ENCODE data around the gene HERC3. TPM values are rescaled to one million over a fixed set of nuclear protein-coding genes. Genes with fewer than 3 reads are reported as not detected.

The HERC3 gene
- total RNA-seq, 2 experiments from 2014 or later, result 22.7 to 26.1 TPM

DNA sequence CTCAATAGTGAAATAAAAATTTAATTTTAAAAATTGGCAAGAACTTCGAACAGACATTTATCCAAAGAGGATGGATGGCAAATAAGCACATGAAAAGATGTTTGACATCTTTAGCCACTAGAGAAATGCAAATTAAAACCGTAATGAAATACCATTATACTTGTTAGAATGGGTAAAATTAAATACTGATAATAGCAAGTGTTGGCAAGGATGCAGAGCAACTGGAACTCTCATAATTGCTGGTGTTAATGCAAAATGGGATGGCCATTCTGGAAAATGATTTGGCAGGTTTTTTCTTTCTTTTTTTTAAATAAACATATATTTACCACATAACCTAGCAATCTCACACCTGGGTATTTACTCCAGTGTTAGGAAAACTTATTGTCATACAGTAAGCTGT is 51.7 kb downstream of the HERC3 start:
- H3K36me3 Mint-ChIP-seq (ENCODE audit: low read depth), result peaks cover 2% of the 10 kb centered on the region
- no peak overlapping the region for H3K4me3 Mint-ChIP-seq
- ChIA-PET CTCF (no interaction called here), POLR2A (no interaction called here)
- peaks cover 9% of the 10 kb centered on the region for H3K4me1 Mint-ChIP-seq (ENCODE audit: low read depth)
- no peak overlapping the region for H3K27ac Mint-ChIP-seq
- H3K9me3 Mint-ChIP-seq (ENCODE audit: insufficient read depth), result peaks cover 9% of the 10 kb centered on the region
- DNase-seq (no peak), ATAC-seq (no peak)
- H3K27me3 Mint-ChIP-seq (ENCODE audit: low read depth), result no peaks in the 10 kb centered on the region

DNA sequence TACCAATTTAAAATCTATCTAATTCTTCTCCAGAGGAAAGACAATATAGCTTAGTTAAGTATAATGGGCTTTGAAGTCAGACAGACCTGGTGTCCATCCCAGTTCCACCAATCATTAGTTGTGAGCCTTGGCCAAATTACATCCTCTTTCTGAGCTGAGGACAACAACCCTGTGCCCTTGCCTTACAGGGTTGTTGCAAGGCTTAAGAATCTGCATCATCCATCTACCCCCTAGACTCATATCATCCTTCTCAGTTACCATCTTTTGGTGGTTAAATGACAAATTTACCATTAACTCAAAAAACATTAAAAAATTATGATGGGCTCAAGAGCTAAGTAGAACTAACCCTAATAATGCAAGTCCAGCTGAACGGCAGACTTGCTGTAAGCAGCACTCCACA is 53.7 kb downstream of the HERC3 start:
- no peak for ATAC-seq
- peaks cover 2% of the 10 kb centered on the region for H3K36me3 Mint-ChIP-seq (ENCODE audit: low read depth)

DNA sequence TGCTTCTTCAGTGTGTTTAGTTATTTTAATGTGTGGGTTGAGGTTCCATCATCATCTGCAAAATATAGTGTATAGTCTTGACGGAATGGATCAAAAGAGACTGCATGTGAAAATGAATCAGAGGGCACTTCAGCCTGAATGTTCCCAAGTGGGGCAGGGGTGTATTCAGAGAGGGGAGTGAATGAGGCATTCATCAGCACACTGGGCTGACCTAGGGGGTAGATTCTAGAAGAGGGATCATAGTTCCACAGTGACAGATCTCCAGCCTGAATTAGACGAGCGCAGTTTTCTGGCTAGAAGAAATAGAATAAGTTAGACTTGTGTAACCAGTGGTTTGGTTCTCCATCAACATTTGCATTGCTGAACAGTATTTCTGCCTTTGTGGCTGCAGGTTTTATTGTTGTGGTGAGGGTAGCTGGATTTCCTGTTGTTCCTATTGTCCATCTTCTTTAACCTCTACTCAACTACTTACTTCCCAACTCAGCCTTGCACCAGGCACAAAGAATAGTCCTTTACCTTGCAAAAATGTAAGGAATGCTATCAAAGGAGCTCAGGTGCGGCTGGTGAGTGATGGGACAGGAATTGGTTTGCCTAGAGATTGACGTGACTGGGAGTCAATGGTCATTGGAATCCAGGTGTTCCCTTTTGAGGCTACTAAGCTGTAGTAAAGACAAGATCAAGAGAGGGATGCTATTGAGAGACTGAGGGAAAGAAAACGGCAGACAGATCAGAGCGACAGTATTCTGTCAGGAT is 54.4 kb downstream of the HERC3 start:
- H3K27ac Mint-ChIP-seq, result no peak overlapping the region
- ATAC-seq (no peak), DNase-seq (no peak)
- H3K27me3 Mint-ChIP-seq (ENCODE audit: low read depth), result no peaks in the 10 kb centered on the region
- ChIA-PET CTCF (interaction anchor here (0.8 kb wide), 1 partner anchor 12 kb away, joined by 3 read pairs; no protein-coding TSS in a partner anchor), POLR2A (no interaction called here)
- no peaks in the 10 kb centered on the region for H3K9me3 Mint-ChIP-seq (ENCODE audit: insufficient read depth)
- H3K4me3 Mint-ChIP-seq, result no peak overlapping the region
- H3K4me1 Mint-ChIP-seq (ENCODE audit: low read depth), result peaks cover 9% of the 10 kb centered on the region
- H3K36me3 Mint-ChIP-seq (ENCODE audit: low read depth), result peaks cover 2% of the 10 kb centered on the region

More for the DNA sequence above, 53.7 kb downstream of the HERC3 start:
- no peaks in the 10 kb centered on the region for H3K9me3 Mint-ChIP-seq (ENCODE audit: insufficient read depth)
- ChIA-PET CTCF (interaction anchor here (0.8 kb wide), 1 partner anchor 13 kb away, joined by 3 read pairs; no protein-coding TSS in a partner anchor), POLR2A (no interaction called here)
- no peak for DNase-seq
- H3K27ac Mint-ChIP-seq, result no peak overlapping the region
- H3K27me3 Mint-ChIP-seq (ENCODE audit: low read depth), result no peaks in the 10 kb centered on the region
- H3K4me3 Mint-ChIP-seq, result no peak overlapping the region
- H3K4me1 Mint-ChIP-seq (ENCODE audit: low read depth), result peaks cover 9% of the 10 kb centered on the region

DNA sequence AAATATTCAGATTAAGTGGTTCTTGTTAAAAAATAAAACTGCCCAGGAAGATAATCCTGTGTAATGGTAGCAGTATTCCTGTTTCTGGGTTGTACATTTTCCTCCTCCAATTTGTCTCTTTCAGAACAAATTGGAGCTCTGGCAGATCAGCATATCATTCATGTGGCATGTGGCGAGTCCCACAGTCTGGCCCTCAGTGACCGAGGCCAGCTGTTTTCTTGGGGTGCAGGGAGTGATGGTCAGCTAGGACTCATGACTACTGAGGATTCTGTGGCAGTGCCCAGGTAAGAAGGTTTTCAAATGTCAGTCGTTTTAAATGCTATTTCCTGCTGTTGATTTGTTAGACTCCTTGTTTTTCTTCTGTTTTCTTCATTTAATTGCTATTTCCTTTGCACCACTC is 57.4 kb downstream of the HERC3 start:
- Mint-ChIP-seq H3K27me3 (ENCODE audit: low read depth) (no peaks in the 10 kb centered on the region), H3K9me3 (ENCODE audit: insufficient read depth) (no peaks in the 10 kb centered on the region), H3K27ac (no peak overlapping the region), H3K4me3 (no peak overlapping the region), H3K4me1 (ENCODE audit: low read depth) (peaks cover 9% of the 10 kb centered on the region), H3K36me3 (ENCODE audit: low read depth) (peaks cover 11% of the 10 kb centered on the region)
- DNase-seq (no peak), ATAC-seq (no peak)
- ChIA-PET CTCF (interaction anchor here (2.2 to 6.7 kb wide), 2 partner anchors 10 to 110 kb away, joined by 6 to 28 read pairs; no protein-coding TSS in a partner anchor), POLR2A (no interaction called here)

DNA sequence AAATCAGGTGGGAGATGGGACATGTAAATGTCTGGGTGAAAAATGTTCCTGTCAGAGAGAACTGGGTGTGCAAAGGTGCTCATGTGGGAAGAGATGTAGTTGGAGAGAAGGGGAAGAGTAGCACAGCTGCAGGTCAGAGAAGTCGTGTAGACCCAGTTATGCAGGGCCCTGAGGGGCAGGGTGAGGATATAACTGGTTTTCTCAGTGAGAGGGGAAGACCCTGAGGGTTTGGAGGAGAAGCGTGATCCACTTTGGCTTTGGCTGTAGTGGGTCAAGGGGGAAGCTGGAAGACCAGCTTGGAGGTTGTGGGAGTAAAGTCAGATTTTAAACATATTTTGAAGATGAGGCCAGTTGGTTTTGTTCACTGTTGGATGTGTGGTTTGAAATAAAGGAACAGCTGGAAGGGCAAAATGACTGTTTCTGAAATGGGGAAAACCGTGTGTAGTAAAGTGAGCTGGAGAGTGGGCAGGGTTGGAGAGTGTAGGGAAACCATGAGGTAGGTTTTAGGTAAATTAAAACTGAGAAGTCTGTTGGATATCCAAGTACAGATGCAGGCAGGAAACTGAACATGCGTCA is 61.2 kb downstream of the HERC3 start:
- no peaks in the 10 kb centered on the region for H3K4me1 Mint-ChIP-seq (ENCODE audit: low read depth)
- DNase-seq (no peak), ATAC-seq (no peak)
- no peak overlapping the region for H3K4me3 Mint-ChIP-seq
- H3K27ac Mint-ChIP-seq, result no peak overlapping the region
- no peaks in the 10 kb centered on the region for H3K27me3 Mint-ChIP-seq (ENCODE audit: low read depth)
- ChIA-PET POLR2A (no interaction called here), CTCF (interaction anchor here (6.7 kb wide), 1 partner anchor 114 kb away, joined by 28 read pairs; no protein-coding TSS in a partner anchor)
- H3K36me3 Mint-ChIP-seq (ENCODE audit: low read depth), result peaks cover 22% of the 10 kb centered on the region
- no peaks in the 10 kb centered on the region for H3K9me3 Mint-ChIP-seq (ENCODE audit: insufficient read depth)

DNA sequence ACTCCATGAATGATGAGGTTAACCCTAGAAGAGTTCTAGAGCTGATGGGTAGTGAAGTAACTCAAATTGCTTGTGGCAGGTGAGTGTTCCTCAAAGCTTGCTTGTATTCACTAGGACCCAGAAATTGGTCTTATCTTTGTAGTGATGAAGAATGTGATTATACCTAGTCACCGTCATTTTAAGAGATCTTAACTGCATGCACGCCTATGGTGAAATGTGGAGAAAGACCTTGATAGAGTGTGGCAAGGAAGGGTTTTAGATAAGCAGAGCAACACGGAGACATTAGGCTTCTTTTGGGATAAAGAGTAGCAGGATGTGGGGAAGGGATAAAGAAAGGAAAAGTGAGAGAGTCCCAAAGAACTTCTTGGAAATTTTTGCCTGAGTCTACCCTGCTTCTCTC is 62.9 kb downstream of the HERC3 start:
- H3K4me1 Mint-ChIP-seq (ENCODE audit: low read depth), result peaks cover 10% of the 10 kb centered on the region
- peaks cover 22% of the 10 kb centered on the region for H3K36me3 Mint-ChIP-seq (ENCODE audit: low read depth)
- no peak for DNase-seq
- CTCF ChIA-PET, result interaction anchor here (1.5 to 6.7 kb wide), 2 partner anchors 116 to 140 kb away, joined by 3 to 28 read pairs; no protein-coding TSS in a partner anchor
- H3K9me3 Mint-ChIP-seq (ENCODE audit: insufficient read depth), result no peaks in the 10 kb centered on the region
- no peak overlapping the region for H3K4me3 Mint-ChIP-seq
- no peak for ATAC-seq
- H3K27ac Mint-ChIP-seq, result no peak overlapping the region
- POLR2A ChIA-PET, result interaction anchor here (1.0 kb wide), 1 partner anchor 63 kb away, joined by 3 read pairs; the partner anchor contains the start of gene HERC3
- no peaks in the 10 kb centered on the region for H3K27me3 Mint-ChIP-seq (ENCODE audit: low read depth)

DNA sequence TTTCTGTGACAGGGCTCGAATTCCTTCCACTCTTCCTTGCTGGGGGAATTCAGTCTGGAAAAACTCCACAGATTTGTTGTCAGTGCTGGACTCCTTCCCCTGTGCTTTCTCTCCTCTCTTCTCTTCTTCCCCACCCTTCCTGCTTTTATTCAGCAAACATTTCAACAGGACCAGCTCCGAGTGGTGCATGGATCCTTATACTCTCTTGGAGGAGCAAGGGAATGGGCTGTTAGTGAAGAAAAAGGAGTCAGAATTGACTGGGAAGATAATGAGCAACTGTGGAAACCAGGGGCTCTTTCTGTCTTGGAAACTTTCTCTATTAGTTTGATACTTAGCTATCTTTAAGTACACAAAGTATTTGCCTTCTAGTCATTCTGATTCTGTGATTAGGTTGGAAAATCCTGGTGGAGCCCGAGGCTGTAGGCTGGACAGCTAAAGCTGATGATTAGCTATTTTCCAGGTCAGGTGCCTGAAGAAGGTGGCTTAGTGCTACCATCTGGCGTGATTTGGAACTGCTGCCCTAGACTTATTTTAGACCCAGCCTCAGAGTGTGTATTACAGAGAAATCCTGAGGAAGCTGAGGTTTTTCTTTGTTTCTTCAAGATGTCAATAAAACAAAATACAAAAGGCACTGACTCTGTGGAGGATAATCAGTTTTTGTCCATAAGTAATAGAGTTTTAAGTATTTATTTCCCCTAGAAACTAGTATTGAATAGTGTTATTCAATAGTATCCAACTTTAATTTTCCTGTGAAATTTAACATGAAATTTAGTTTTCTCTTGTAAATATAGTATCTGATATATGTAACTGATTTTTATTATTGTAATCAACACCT is 67.0 kb downstream of the HERC3 start:
- Mint-ChIP-seq H3K27me3 (ENCODE audit: low read depth) (no peaks in the 10 kb centered on the region), H3K27ac (no peak overlapping the region), H3K9me3 (ENCODE audit: insufficient read depth) (no peaks in the 10 kb centered on the region), H3K4me1 (ENCODE audit: low read depth) (peaks cover 10% of the 10 kb centered on the region), H3K36me3 (ENCODE audit: low read depth) (peaks cover 11% of the 10 kb centered on the region), H3K4me3 (no peak overlapping the region)
- DNase-seq (peak; percentile 52), ATAC-seq (peak; percentile 84)
- ChIA-PET POLR2A (no interaction called here), CTCF (interaction anchor here (0.6 to 1.4 kb wide), 28 partner anchors 9 to 144 kb away, joined by 3 to 54 read pairs (median 4); no protein-coding TSS in a partner anchor)

DNA sequence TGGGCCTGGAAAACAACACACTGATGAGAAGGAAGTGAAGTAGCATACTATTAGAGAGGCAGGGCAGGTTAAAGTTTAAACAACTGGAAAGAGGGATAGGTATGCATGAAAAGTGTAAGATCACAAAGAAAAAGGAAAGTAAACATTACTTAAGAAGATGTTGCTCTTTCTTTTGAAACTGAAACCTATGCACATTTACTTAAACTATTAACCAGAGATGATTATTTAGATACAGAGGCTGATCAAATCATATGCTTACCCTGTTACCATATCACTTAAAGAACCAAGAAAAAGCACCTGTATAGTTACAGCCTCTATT is 67.6 kb downstream of the HERC3 start:
- ChIA-PET POLR2A (no interaction called here), CTCF (interaction anchor here (0.7 to 1.4 kb wide), 20 partner anchors 9 to 135 kb away, joined by 3 to 54 read pairs (median 6); no protein-coding TSS in a partner anchor)
- Mint-ChIP-seq H3K27ac (no peak overlapping the region), H3K36me3 (ENCODE audit: low read depth) (peaks cover 11% of the 10 kb centered on the region), H3K4me3 (no peak overlapping the region), H3K4me1 (ENCODE audit: low read depth) (peaks cover 10% of the 10 kb centered on the region), H3K27me3 (ENCODE audit: low read depth) (no peaks in the 10 kb centered on the region), H3K9me3 (ENCODE audit: insufficient read depth) (no peaks in the 10 kb centered on the region)
- ATAC-seq (no peak), DNase-seq (no peak)

DNA sequence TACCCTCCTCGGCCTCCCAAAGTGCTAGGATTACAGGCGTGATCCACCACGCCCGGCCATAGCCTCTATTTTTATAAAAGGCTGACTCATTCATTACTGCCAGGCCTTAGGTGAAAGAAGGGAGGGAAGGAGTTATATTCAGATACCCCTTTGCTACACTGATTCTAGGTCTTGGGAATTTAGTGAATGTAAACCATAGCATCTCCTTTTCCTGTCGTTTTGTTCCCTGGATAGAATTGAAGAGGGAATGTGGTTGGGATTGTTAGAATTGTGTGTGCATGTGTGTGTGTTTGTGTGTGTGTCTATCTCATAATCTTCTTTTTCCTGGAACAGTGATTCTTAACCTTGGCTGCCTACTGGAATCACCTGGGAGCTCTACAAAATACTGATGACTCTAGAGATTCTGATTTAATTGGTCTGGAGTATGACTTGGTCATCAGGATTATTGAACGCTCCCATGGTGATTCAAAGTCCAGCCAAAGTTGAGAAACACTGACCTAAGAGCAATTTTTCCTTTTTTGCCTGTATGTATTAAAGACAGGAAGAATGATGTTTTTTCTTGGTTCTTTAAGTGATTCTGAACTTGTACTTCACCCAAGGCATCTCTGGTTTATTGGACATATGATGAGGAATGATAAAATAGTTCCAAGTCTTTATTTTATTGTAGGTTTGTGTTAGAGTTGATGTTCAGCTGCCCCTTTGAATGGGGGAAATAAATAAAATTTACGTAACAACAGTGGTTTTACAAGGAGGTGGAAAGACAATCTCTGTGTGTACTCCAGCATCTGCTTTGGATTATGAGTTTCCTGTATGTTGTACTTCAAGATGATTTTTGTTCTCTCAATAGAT is 68.4 kb downstream of the HERC3 start:
- Mint-ChIP-seq H3K4me3 (no peak overlapping the region), H3K27me3 (ENCODE audit: low read depth) (no peaks in the 10 kb centered on the region), H3K27ac (no peak overlapping the region), H3K4me1 (ENCODE audit: low read depth) (peaks cover 10% of the 10 kb centered on the region), H3K36me3 (ENCODE audit: low read depth) (peaks cover 4% of the 10 kb centered on the region), H3K9me3 (ENCODE audit: insufficient read depth) (no peaks in the 10 kb centered on the region)
- POLR2A ChIA-PET, result no interaction called here
- no peak for ATAC-seq
- no peak for DNase-seq
- CTCF ChIA-PET, result interaction anchor here (1.3 to 3.5 kb wide), 3 partner anchors 69 to 134 kb away, joined by 5 to 13 read pairs (median 10); partner anchors contain the start of gene HERC3

DNA sequence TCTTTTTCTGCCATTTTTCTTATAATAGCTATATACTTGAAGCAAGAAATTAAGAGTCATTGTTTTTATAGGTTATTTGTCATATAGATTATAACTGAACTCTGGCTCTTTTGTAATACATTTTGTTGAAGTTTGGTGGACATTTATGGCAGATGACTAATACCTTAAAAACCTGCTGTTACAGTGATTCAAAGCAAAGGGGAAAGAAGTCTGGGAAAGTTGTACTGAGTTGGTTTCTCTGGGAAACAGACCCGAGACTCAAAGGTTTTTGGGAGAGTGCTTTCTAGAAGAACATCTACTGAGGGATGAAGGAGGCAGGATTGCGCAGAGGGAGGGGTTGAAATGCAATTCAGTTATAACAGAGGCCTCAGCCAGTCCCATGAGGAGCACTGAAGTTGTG is 69.5 kb downstream of the HERC3 start:
- Mint-ChIP-seq H3K27ac (no peak overlapping the region), H3K9me3 (ENCODE audit: insufficient read depth) (no peaks in the 10 kb centered on the region), H3K36me3 (ENCODE audit: low read depth) (no peaks in the 10 kb centered on the region), H3K4me3 (no peak overlapping the region), H3K4me1 (ENCODE audit: low read depth) (peaks cover 10% of the 10 kb centered on the region), H3K27me3 (ENCODE audit: low read depth) (no peaks in the 10 kb centered on the region)
- ChIA-PET CTCF (interaction anchor here (1.3 to 3.5 kb wide), 4 partner anchors 70 to 362 kb away, joined by 4 to 13 read pairs (median 8); partner anchors contain the start of gene HERC3), POLR2A (no interaction called here)
- no peak for DNase-seq
- ATAC-seq, result no peak

DNA sequence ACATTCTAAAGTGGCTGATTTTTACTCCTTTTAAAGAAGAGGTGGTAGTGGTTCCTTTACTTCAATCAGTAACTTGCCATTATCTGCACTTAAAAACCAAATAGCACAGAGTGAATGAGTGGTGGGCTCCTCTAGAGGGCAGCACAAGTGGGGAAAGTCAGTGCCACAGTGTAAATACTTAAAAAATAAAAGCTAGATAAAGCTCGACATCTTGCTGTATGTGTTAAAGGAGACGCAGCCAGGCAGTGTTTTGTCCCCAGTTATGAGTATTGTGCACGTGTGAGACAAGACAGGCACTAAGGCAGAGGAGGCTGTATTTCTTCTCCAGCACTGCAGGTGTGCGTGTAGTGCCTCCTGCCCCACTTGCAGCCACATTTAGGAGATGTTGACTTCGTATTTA is 80.7 kb downstream of the HERC3 start:
- Mint-ChIP-seq H3K4me1 (ENCODE audit: low read depth) (peaks cover 4% of the 10 kb centered on the region), H3K9me3 (ENCODE audit: insufficient read depth) (no peaks in the 10 kb centered on the region), H3K36me3 (ENCODE audit: low read depth) (peaks cover 20% of the 10 kb centered on the region), H3K27ac (no peak overlapping the region), H3K27me3 (ENCODE audit: low read depth) (no peaks in the 10 kb centered on the region), H3K4me3 (no peak overlapping the region)
- CTCF ChIA-PET, result interaction anchor here (0.6 to 1.9 kb wide), 13 partner anchors 10 to 350 kb away, joined by 3 to 8 read pairs (median 4); no protein-coding TSS in a partner anchor
- ATAC-seq (peak; percentile 71), DNase-seq (peak; percentile 45)
- POLR2A ChIA-PET, result no interaction called here

Measured in activated CD8-positive, alpha-beta T cell treated with anti-CD3 and anti-CD28 coated beads, Interleukin-2, amount 10 ng/mL, durations not matched to agents 7 days and 5 days (primary cell).